ENCODE results near the gene PVR.
"Not testable (repeated sequence)": the region's sequence is repeated elsewhere in the genome, so short reads cannot be mapped to it uniquely, and the experiment has no call there.

PVR gene

DNA sequence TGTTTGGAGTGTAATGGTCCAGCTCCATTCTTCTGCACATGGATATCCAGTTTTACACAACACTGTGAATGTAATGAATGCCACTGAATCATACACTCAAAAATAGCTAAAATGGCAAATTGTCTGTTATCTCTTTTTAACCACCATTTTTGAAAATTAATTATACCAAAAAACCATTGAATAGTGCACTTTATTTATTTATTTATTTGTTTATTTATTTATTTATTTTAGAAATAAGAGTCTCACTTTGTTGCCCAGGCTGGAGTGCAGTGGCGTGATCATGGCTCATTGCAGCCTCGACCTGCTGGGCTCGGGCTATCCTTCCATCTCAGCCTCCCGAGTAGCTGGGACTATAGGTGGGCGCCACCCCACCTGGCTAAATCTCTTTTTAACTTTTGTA is 20.3 kb downstream of the PVR start:
- H3K4me3 Mint-ChIP-seq: no peak overlapping the region
- H3K9me3 Mint-ChIP-seq: no peaks in the 10 kb centered on the region
- H3K4me1 Mint-ChIP-seq (ENCODE audit: low read depth): no peaks in the 10 kb centered on the region
- no peak for DNase-seq (ENCODE audit: low spot score)
- no peak overlapping the region for H3K27ac Mint-ChIP-seq
- H3K36me3 Mint-ChIP-seq (ENCODE audit: low read depth): no peaks in the 10 kb centered on the region
- no peaks in the 10 kb centered on the region for H3K27me3 Mint-ChIP-seq (ENCODE audit: low read depth)

DNA sequence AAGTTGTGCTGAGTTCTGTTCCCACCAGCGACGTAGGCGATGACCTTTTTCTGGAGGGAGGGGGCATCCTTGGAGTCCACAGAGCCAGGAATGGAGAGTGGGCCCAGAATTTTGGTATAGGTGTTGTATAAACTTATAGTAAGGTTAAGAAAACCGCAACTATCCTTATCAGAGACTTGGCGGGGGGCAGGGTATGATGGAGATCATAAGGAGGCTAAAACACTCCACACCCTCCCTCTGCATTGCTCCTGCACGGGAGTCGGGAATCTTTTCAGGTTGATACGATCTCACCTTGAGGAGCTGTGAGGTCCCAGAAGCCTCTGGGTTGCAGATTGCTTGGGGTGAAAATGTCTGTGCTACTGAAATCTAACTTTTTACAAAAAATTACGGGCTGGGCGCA is 21.3 kb downstream of the PVR start:
- H3K4me1 Mint-ChIP-seq (ENCODE audit: low read depth): no peaks in the 10 kb centered on the region
- DNase-seq (ENCODE audit: low spot score): no peak
- H3K9me3 Mint-ChIP-seq: no peaks in the 10 kb centered on the region

GRCh38 chr19:44666852-44667556 is 23.3 kb downstream of the PVR start:
- Mint-ChIP-seq H3K4me3 (no peak overlapping the region), H3K9me3 (no peaks in the 10 kb centered on the region), H3K36me3 (ENCODE audit: low read depth) (no peaks in the 10 kb centered on the region), H3K27ac (no peak overlapping the region), H3K27me3 (ENCODE audit: low read depth) (no peaks in the 10 kb centered on the region), H3K4me1 (ENCODE audit: low read depth) (no peaks in the 10 kb centered on the region)
- no peak for DNase-seq (ENCODE audit: low spot score)

More for the DNA sequence above, 21.3 kb downstream of the PVR start:
- H3K27ac Mint-ChIP-seq: no peak overlapping the region
- no peaks in the 10 kb centered on the region for H3K27me3 Mint-ChIP-seq (ENCODE audit: low read depth)
- no peaks in the 10 kb centered on the region for H3K36me3 Mint-ChIP-seq (ENCODE audit: low read depth)
- H3K4me3 Mint-ChIP-seq: no peak overlapping the region

GRCh38 chr19:44668985-44669764 is 25.5 kb downstream of the PVR start:
- no peaks in the 10 kb centered on the region for H3K4me1 Mint-ChIP-seq (ENCODE audit: low read depth)
- no peaks in the 10 kb centered on the region for H3K27me3 Mint-ChIP-seq (ENCODE audit: low read depth)
- H3K27ac Mint-ChIP-seq: no peak overlapping the region
- no peaks in the 10 kb centered on the region for H3K36me3 Mint-ChIP-seq (ENCODE audit: low read depth)
- no peak for DNase-seq (ENCODE audit: low spot score)
- no peaks in the 10 kb centered on the region for H3K9me3 Mint-ChIP-seq
- H3K4me3 Mint-ChIP-seq: no peak overlapping the region

GRCh38 chr19:44670027-44670426 is 26.3 kb downstream of the PVR start:
- not testable (repeated sequence) for H3K27ac Mint-ChIP-seq

GRCh38 chr19:44671400-44671799 is 27.7 kb downstream of the PVR start, which contains the start of gene CEACAM19:
CEACAM19 (plus strand) TSS chr19:44671482; CDS start chr19:44671932, 450 bp downstream.
- H3K36me3 Mint-ChIP-seq (ENCODE audit: low read depth): no peaks in the 10 kb centered on the region
- no peak within 1 kb of the TSS for H3K4me3 Mint-ChIP-seq
- H3K9me3 Mint-ChIP-seq: no peaks in the 10 kb centered on the region
- no peaks in the 10 kb centered on the region for H3K27me3 Mint-ChIP-seq (ENCODE audit: low read depth)
- DNase-seq (ENCODE audit: low spot score): no peak
- no peak within 1 kb of the TSS for H3K27ac Mint-ChIP-seq
- no peaks in the 10 kb centered on the region for H3K4me1 Mint-ChIP-seq (ENCODE audit: low read depth)

More at GRCh38 chr19:44670027-44670426, 26.3 kb downstream of the PVR start:
- H3K4me1 Mint-ChIP-seq (ENCODE audit: low read depth); H3K4me3 Mint-ChIP-seq; DNase-seq (ENCODE audit: low spot score); H3K36me3 Mint-ChIP-seq (ENCODE audit: low read depth); H3K27me3 Mint-ChIP-seq (ENCODE audit: low read depth); H3K9me3 Mint-ChIP-seq: not testable (repeated sequence)

DNA sequence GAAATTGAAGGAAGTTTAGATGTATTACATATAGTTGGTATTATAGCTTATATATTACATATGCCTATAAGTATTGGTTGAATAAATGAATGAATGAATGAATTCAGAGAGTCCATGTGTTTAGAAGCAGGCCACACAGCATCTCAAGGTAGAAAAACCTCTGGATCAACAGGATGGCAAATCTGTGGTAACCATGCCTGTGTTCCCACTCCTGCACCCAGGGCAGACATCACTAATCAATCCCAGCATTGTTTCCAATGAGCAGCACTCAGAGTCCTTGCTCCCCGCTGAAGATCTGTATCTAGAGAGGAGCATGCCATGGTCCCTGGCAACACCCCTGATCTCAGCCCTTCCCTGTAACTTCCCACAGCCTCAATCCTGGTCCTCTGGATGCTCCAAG is 28.5 kb downstream of the PVR start:
- H3K4me3 Mint-ChIP-seq: no peak overlapping the region
- H3K27ac Mint-ChIP-seq: no peak overlapping the region
- no peaks in the 10 kb centered on the region for H3K36me3 Mint-ChIP-seq (ENCODE audit: low read depth)
- no peak for DNase-seq (ENCODE audit: low spot score)
- H3K4me1 Mint-ChIP-seq (ENCODE audit: low read depth): peaks cover 2% of the 10 kb centered on the region
- H3K9me3 Mint-ChIP-seq: no peaks in the 10 kb centered on the region
- H3K27me3 Mint-ChIP-seq (ENCODE audit: low read depth): no peaks in the 10 kb centered on the region

- Mint-ChIP-seq H3K9me3 (no peaks in the 10 kb centered on the region), H3K27me3 (ENCODE audit: low read depth) (no peaks in the 10 kb centered on the region), H3K4me3 (no peak overlapping the region), H3K4me1 (ENCODE audit: low read depth) (peaks cover 2% of the 10 kb centered on the region), H3K36me3 (ENCODE audit: low read depth) (no peaks in the 10 kb centered on the region), H3K27ac (no peak overlapping the region)
- DNase-seq (ENCODE audit: low spot score): no peak
Observed at GRCh38 chr19:44673510-44673909, 29.8 kb downstream of the PVR start.

GRCh38 chr19:44675521-44675920 is 31.8 kb downstream of the PVR start:
- Mint-ChIP-seq H3K27ac (no peak overlapping the region), H3K9me3 (no peaks in the 10 kb centered on the region), H3K27me3 (ENCODE audit: low read depth) (no peaks in the 10 kb centered on the region), H3K4me3 (no peak overlapping the region), H3K36me3 (ENCODE audit: low read depth) (no peaks in the 10 kb centered on the region), H3K4me1 (ENCODE audit: low read depth) (peaks cover 2% of the 10 kb centered on the region)
- no peak for DNase-seq (ENCODE audit: low spot score)

- DNase-seq (ENCODE audit: low spot score): no peak
- Mint-ChIP-seq H3K27me3 (ENCODE audit: low read depth) (no peaks in the 10 kb centered on the region), H3K9me3 (no peaks in the 10 kb centered on the region), H3K36me3 (ENCODE audit: low read depth) (no peaks in the 10 kb centered on the region), H3K27ac (no peak overlapping the region), H3K4me3 (no peak overlapping the region), H3K4me1 (ENCODE audit: low read depth) (peaks cover 2% of the 10 kb centered on the region)
Observed at GRCh38 chr19:44677019-44677811, 33.5 kb downstream of the PVR start.

GRCh38 chr19:44680536-44680935 is 36.8 kb downstream of the PVR start:
- no peaks in the 10 kb centered on the region for H3K36me3 Mint-ChIP-seq (ENCODE audit: low read depth)
- no peaks in the 10 kb centered on the region for H3K27me3 Mint-ChIP-seq (ENCODE audit: low read depth)
- peaks cover 9% of the 10 kb centered on the region for H3K4me1 Mint-ChIP-seq (ENCODE audit: low read depth)
- no peaks in the 10 kb centered on the region for H3K9me3 Mint-ChIP-seq
- H3K27ac Mint-ChIP-seq: no peak overlapping the region
- DNase-seq (ENCODE audit: low spot score): no peak
- no peak overlapping the region for H3K4me3 Mint-ChIP-seq

GRCh38 chr19:44681992-44682790 is 38.5 kb downstream of the PVR start:
- DNase-seq (ENCODE audit: low spot score): no peak
- H3K9me3 Mint-ChIP-seq: no peaks in the 10 kb centered on the region
- peaks cover 5% of the 10 kb centered on the region for H3K27me3 Mint-ChIP-seq (ENCODE audit: low read depth)
- no peak overlapping the region for H3K4me3 Mint-ChIP-seq
- no peak overlapping the region for H3K27ac Mint-ChIP-seq
- no peaks in the 10 kb centered on the region for H3K36me3 Mint-ChIP-seq (ENCODE audit: low read depth)
- H3K4me1 Mint-ChIP-seq (ENCODE audit: low read depth): peaks cover 7% of the 10 kb centered on the region

DNA sequence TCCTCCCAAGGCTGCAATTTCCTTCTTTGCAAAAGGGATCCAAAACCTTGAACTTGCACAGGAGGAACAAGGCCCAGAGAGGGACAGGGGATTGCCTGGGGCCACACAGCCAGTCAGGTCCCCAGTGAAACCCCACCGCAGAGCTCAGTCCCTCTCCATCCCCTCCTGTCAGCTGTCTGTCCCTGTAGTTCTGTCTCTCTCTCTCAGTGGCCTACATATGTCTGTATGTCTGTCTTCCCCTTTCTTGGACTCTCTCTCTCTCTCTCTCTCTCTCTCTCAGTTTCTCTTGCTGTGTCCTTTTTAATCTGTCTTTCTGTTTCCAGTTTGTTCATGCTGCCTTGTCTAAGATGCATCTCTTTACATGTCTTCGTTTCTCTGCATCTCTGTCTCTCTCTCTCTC is 39.1 kb downstream of the PVR start:
- no peak for DNase-seq (ENCODE audit: low spot score)
- Mint-ChIP-seq H3K4me3 (no peak overlapping the region), H3K36me3 (ENCODE audit: low read depth) (no peaks in the 10 kb centered on the region), H3K4me1 (ENCODE audit: low read depth) (peaks cover 7% of the 10 kb centered on the region), H3K9me3 (no peaks in the 10 kb centered on the region), H3K27me3 (ENCODE audit: low read depth) (peaks cover 6% of the 10 kb centered on the region), H3K27ac (no peak overlapping the region)
